Heart right ventricle (tissue), 16 donors: ENCODE results near the gene IQSEC3. TPM values are rescaled to one million over a fixed set of nuclear protein-coding genes. Genes with fewer than 3 reads are reported as not detected.

Source experiments
- ATAC-seq, 8 donors: fragments of 200-7000 bp; cut with Tn5 transposase; one replicate each; pipeline ENCODE4 v1.9.1; 2020; ENCODE audit warnings: mild to moderate bottlenecking in 8 of 8, moderate library complexity in 8 of 8, moderate number of reproducible peaks in 1 of 8
- DNase-seq, 2 donors: peaks; one replicate each; pipeline ENCODE4 v3.0.0-alpha.2; 2020
- H3K27ac ChIP-seq, 10 donors: fragments of 200-600 bp; sonication (generic) in 2 of 10; one replicate each; pipeline versions ENCODE4 v1.5.0 to v1.8.0; 2020 to 2022; ENCODE audit warnings: mild to moderate bottlenecking in 3 of 10
- H3K27me3 ChIP-seq, 7 donors: fragments of 200-600 bp; one replicate each; pipeline ENCODE4 v1.8.0; 2021 to 2022; ENCODE audit warnings: mild to moderate bottlenecking in 2 of 7
- H3K36me3 ChIP-seq, 9 donors: fragments of 200-600 bp; sonication (generic) in 1 of 9; one replicate each; pipeline versions ENCODE4 v1.5.0 to v1.8.0; 2020 to 2022; ENCODE audit warnings: mild to moderate bottlenecking in 2 of 9
- H3K4me1 ChIP-seq, 9 donors: fragments of 200-600 bp; sonication (generic) in 1 of 9; one replicate each; pipeline versions ENCODE4 v1.5.0 to v1.8.0; 2020 to 2022; ENCODE audit warnings: mild to moderate bottlenecking in 4 of 9
- H3K4me3 ChIP-seq, 10 donors: fragments of 200-600 bp; sonication (generic) in 2 of 10; one replicate each; pipeline versions ENCODE4 v1.5.0 to v1.8.0; 2020 to 2022; ENCODE audit warnings: mild to moderate bottlenecking in 7 of 10, moderate library complexity in 2 of 10
- H3K9me3 ChIP-seq, 11 donors: fragments of 200-600 bp in 10 of 11; sonication (generic) in 2 of 11; one replicate each; pipeline versions ENCODE4 v1.5.0 to v1.8.0; 2013 to 2022; ENCODE audit warnings: mild to moderate bottlenecking in 2 of 11, control low read depth in 1 of 11, moderate library complexity in 1 of 11
- CTCF ChIP-seq, 9 donors: fragments of 200-600 bp; sonication (generic) in 2 of 9; IDR thresholded peaks; one replicate each; pipeline versions ENCODE4 v1.5.0 to v1.8.0; 2021 to 2022; ENCODE audit warnings: antibody characterized with exemption in 9 of 9, mild to moderate bottlenecking in 5 of 9, moderate library complexity in 1 of 9
- WGBS, 2 donors: extraction: QIAGEN DNeasy Blood & Tissue Kit; methylation state at CpG; one replicate each; pipeline ENCODE4 v1.1.7; 2013; ENCODE audit warnings: inconsistent platforms in 1 of 2; 5-methylcytosine and 5-hydroxymethylcytosine counted together
- intact Hi-C, 10 donors: fragments of 100-400 bp; cut with DNase I; formaldehyde crosslinking; loops; one replicate each; pipeline versions ENCODE4 v1.11.1 to v1.14.2; 2022
- polyA plus RNA-seq, 2 donors: library from polyadenylated mRNA; stranded (reverse); fragments of 200-250 nt; gene quantifications; one replicate each; pipeline ENCODE4 v1.2.3, GENCODE V29; 2013
- total RNA-seq, 10 donors: library from RNA; stranded (reverse); fragmentation: NEBNext Ultra II Directional in 3 of 10; extraction: Animal tissue kit (Norgen Biotek cat#: 25700) in 3 of 10; gene quantifications; one replicate each; pipeline versions ENCODE4 v1.2.1 to v1.2.4, GENCODE V29; 2021 to 2023
- donor health status: Arrhythmogenic right ventricular cardiomyopathy.
- donor health status: ischemic (EF 13 %, LVEDD 7.1; RV severe dilation, severe dysfunction).
- donor health status: healthy with polysubstance abuse.
- donor health status: DM: no; HTN: yes; CAD: no.
- donor health status: DM: no; HTN: no; CAD: no.
- donor health status: ischemic (EF 25% LVEDD 6.9; RV normal size, moderate dysfunction).
- donor health status: ischemic (EF 25% LVEDD 5.7; RV mildly dilated, moderate dysfunction).
- donor health status: healthy.
- donor health status: DM: yes; HTN: yes; CAD: no.
- donor health status: Ischemic cardiomyopathy.
- donor health status: ischemic (EF 35%, LVEDD 5.7; RV mildly dilated, moderate dysfunction).
- donor health status: nonischemic (EF 11% LVEDD 7.7; RV severe dilation, severe dysfunction).
- donor health status: DM: yes; HTN: yes; CAD: no.
- donor health status: PGD.
- donor health status: ischemic (EF 29% LVEDD 5.4; RV normal size, mild dysfunction).
- donor health status: nonischemic (EF 23%, LVEDD 6.1; RV moderate dilation, normal function).

The IQSEC3 gene
- total and polyA plus RNA-seq, 12 donors = 0.30 to 2.7 (median 1.1) TPM

DNA sequence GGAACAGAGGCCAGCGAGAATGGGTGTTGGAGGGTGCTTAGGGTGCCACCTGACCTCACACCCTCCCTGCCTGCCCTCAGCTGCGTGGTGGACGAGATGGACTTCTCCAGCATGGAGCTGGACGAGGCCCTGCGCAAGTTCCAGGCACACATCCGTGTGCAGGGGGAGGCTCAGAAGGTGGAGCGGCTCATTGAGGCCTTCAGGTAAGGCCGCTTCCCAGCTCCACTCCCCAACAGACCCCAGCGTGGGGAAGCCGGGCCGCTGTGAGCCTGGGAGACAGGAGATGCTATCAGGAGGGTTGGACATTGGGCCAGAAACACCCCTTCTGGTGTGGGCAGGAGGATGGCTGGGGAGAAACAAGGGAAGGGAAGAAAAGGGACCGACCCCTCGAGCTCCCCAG, 90.4 kb downstream of the IQSEC3 start:
- whole genome bisulfite sequencing, 2 donors = 94% methylated on average over 13 of the region's 13 CpGs

DNA sequence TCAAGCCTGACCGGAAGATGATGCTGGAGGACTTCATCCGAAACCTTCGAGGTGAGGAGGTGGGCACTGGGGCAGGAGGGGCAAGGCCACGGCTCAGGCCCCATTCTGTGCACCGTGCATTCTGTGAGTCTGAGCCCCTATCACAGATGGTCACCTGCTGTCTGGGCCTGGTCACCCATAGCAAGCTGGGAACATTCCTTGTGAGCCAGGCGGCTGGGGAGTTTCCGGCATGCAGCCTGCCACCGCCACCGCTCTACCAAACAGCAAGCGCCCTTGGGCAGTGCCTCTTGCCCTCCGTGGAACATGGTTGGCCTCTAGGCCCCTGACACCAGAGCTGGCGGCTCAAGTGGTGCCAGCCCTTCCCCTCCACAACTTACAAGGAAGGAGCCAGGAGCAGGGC, 91.1 kb downstream of the IQSEC3 start:
- Histone ChIP-seq H3K27me3 (no peaks in the 10 kb centered on the region), H3K9me3 (no peaks in the 10 kb centered on the region), H3K36me3 (no peaks in the 10 kb centered on the region), H3K27ac (no peak overlapping the region), H3K4me3 (no peak overlapping the region), H3K4me1 (peaks cover 0 to 7% (median 0%) of the 10 kb centered on the region in 9 donors)
- no peak for DNase-seq
- intact Hi-C loops = no loop called here
- ATAC-seq = no peak
- no peak for TF ChIP-seq CTCF (IDR thresholded peaks at IDR 0.05)
- 96% methylated on average over 12 of the region's 12 CpGs for WGBS, 2 donors

More for the DNA sequence above, 90.4 kb downstream of the IQSEC3 start:
- Histone ChIP-seq H3K27me3 (no peaks in the 10 kb centered on the region), H3K4me1 (peaks cover 0 to 7% (median 0%) of the 10 kb centered on the region in 9 donors), H3K4me3 (no peak overlapping the region), H3K9me3 (no peaks in the 10 kb centered on the region), H3K36me3 (no peaks in the 10 kb centered on the region), H3K27ac (no peak overlapping the region)
- ATAC-seq (no peak), DNase-seq (no peak)
- intact Hi-C loops = no loop called here
- no peak for TF ChIP-seq CTCF (IDR thresholded peaks at IDR 0.05)

DNA sequence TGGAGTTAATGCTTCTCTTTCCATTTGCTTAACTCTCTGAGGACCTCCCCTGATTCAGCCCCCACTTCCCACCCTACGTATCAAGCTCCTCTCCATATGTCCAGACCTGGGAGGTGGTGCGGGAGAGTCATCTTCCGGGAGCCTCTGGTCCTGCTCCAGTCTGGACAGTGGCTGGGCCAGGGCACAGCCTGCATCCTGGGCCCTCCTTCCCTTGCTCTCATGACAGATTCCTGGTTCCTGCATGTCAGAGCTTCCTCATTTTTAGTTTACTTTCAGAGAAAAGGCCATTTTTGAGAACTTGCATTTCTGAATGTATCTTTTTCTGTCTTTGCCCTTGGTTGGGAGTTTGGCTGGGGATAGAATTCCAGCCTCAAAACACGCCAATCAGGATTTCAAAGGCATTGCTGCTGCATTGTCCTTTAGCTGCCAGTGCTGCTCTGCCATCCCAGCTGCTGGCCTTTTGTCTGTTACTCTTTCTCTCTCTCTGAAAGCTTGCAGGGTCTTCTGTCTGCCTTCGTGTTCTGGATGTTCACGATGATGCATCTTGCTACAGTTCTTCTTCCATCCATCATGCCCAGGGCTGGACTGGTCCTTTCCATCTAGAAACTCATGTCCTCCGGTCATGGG, 92.7 kb downstream of the IQSEC3 start:
- intact Hi-C loops = no loop called here
- no peak for TF ChIP-seq CTCF (IDR thresholded peaks at IDR 0.05)
- H3K9me3 ChIP-seq = no peaks in the 10 kb centered on the region
- 75 to 79% methylated on average over 7 of the region's 7 CpGs for WGBS, 2 donors
- H3K36me3 ChIP-seq = peaks cover 0 to 6% (median 0%) of the 10 kb centered on the region in 9 donors
- no peak overlapping the region for H3K27ac ChIP-seq
- no peak overlapping the region for H3K4me3 ChIP-seq
- no peaks in the 10 kb centered on the region for H3K27me3 ChIP-seq
- ATAC-seq (no peak), DNase-seq (no peak)
- H3K4me1 ChIP-seq = no peaks in the 10 kb centered on the region

GRCh38 chr12:160858-161257, 94.3 kb downstream of the IQSEC3 start:
- Histone ChIP-seq H3K36me3 (peaks cover 0 to 20% (median 0%) of the 10 kb centered on the region in 9 donors), H3K4me3 (no peak overlapping the region), H3K27me3 (no peaks in the 10 kb centered on the region), H3K9me3 (no peaks in the 10 kb centered on the region), H3K4me1 (no peaks in the 10 kb centered on the region), H3K27ac (no peak overlapping the region)
- ATAC-seq = no peak
- intact Hi-C loops = no loop called here
- 74 to 78% methylated on average over 9 of the region's 9 CpGs for WGBS, 2 donors
- DNase-seq = no peak
- no peak for TF ChIP-seq CTCF (IDR thresholded peaks at IDR 0.05)
